Heart left ventricle (tissue), 13 donors: ENCODE measurements around the gene HSD17B14.

Experiments
- POLR2A ChIP-seq, 2 donors: fragments of 450-650 bp; IDR thresholded peaks; one replicate each; pipeline ENCODE4 v1.6.1; 2017; ENCODE audit warnings: antibody characterized with exemption in 2 of 2, mild to moderate bottlenecking in 2 of 2, moderate library complexity in 2 of 2
- TF ChIP-seq, protein P1 (sequence below), 12 donors: fragments of 200-600 bp; sonication (generic) in 4 of 12; IDR thresholded peaks; one replicate each; pipeline versions ENCODE4 v1.5.0 to v1.8.0; 2018 to 2022; ENCODE audit warnings: antibody characterized with exemption in 12 of 12, mild to moderate bottlenecking in 5 of 12
- donor health status: ischemic (EF 13 %, LVEDD 7.1; RV severe dilation, severe dysfunction).
- donor health status: DM: no; HTN: yes; CAD: no.
- donor health status: DM: no; HTN: no; CAD: no.
- donor health status: ischemic (EF 25% LVEDD 6.9; RV normal size, moderate dysfunction).
- donor health status: ischemic (EF 25% LVEDD 5.7; RV mildly dilated, moderate dysfunction).
- donor health status: ischemic (EF 35%, LVEDD 5.7; RV mildly dilated, moderate dysfunction).
- donor health status: nonischemic (EF 11% LVEDD 7.7; RV severe dilation, severe dysfunction).
- donor health status: DM: yes; HTN: yes; CAD: no.
- donor health status: PGD.
- donor health status: ischemic (EF 29% LVEDD 5.4; RV normal size, mild dysfunction).
- donor health status: nonischemic (EF 23%, LVEDD 6.1; RV moderate dilation, normal function).

GRCh38 chr19:48841571-48841970, 5.3 kb upstream of the HSD17B14 start:
- TF ChIP-seq, protein P1, sequence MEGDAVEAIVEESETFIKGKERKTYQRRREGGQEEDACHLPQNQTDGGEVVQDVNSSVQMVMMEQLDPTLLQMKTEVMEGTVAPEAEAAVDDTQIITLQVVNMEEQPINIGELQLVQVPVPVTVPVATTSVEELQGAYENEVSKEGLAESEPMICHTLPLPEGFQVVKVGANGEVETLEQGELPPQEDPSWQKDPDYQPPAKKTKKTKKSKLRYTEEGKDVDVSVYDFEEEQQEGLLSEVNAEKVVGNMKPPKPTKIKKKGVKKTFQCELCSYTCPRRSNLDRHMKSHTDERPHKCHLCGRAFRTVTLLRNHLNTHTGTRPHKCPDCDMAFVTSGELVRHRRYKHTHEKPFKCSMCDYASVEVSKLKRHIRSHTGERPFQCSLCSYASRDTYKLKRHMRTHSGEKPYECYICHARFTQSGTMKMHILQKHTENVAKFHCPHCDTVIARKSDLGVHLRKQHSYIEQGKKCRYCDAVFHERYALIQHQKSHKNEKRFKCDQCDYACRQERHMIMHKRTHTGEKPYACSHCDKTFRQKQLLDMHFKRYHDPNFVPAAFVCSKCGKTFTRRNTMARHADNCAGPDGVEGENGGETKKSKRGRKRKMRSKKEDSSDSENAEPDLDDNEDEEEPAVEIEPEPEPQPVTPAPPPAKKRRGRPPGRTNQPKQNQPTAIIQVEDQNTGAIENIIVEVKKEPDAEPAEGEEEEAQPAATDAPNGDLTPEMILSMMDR (IDR thresholded peaks at IDR 0.05), result no peak
- no peak for TF ChIP-seq POLR2A (IDR thresholded peaks at IDR 0.05)
